Loucy (cell line): ENCODE data around the gene SOX13.
A peak's percentile ranks its signal among the peaks of the same experiment; 100 is the strongest.

ENCODE experiments used
- H2AFZ ChIP-seq: fragments of 200-600 bp; sonication (generic); 2 replicates; pipeline ENCODE4 v1.6.0; 2016; ENCODE audit warnings: antibody characterized with exemption, mild to moderate bottlenecking, low read length, moderate library complexity
- H3F3A ChIP-seq: fragments of 200-600 bp; 2 replicates; pipeline ENCODE4 v1.6.0; 2016; ENCODE audit warnings: antibody characterized with exemption, low read depth, mild to moderate bottlenecking
- H3K27me3 ChIP-seq: fragments of 200-600 bp; sonication (generic); 2 replicates; pipeline ENCODE4 v1.6.1; 2014; ENCODE audit warnings: low read length, mild to moderate bottlenecking; ENCODE audit not compliant: insufficient read depth, poor library complexity, severe bottlenecking
- H3K36me3 ChIP-seq: fragments of 200-600 bp; sonication (generic); 2 replicates; pipeline ENCODE4 v1.6.1; 2016; ENCODE audit warnings: low read length; ENCODE audit not compliant: insufficient read depth
- H3K4me1 ChIP-seq: fragments of 200-600 bp; sonication (generic); 2 replicates; pipeline ENCODE4 v1.5.1; 2014; ENCODE audit warnings: low read length, mild to moderate bottlenecking; ENCODE audit not compliant: insufficient read depth, poor library complexity, severe bottlenecking
- H3K4me2 ChIP-seq: fragments of 200-600 bp; sonication (generic); 2 replicates; pipeline ENCODE4 v1.6.0; 2014; ENCODE audit warnings: antibody characterized with exemption, low read length, low read depth, mild to moderate bottlenecking; ENCODE audit not compliant: poor library complexity, severe bottlenecking
- H3K4me3 ChIP-seq: fragments of 200-600 bp; sonication (generic); 2 replicates; pipeline ENCODE4 v1.5.1; 2014; ENCODE audit warnings: low read length, mild to moderate bottlenecking, mixed read lengths; ENCODE audit not compliant: poor library complexity, severe bottlenecking
- H3K79me2 ChIP-seq: fragments of 200-600 bp; sonication (generic); 2 replicates; pipeline ENCODE4 v1.6.1; 2014; ENCODE audit warnings: low read length; ENCODE audit not compliant: insufficient read depth
- H3K9ac ChIP-seq: fragments of 200-600 bp; sonication (generic); 2 replicates; pipeline ENCODE4 v1.6.0; 2014; ENCODE audit warnings: mild to moderate bottlenecking, low read depth, low read length, moderate library complexity; ENCODE audit not compliant: poor library complexity, severe bottlenecking
- H3K9me2 ChIP-seq: fragments of 200-600 bp; sonication (generic); replicated peaks from 2 replicates; pipeline ENCODE4 v1.6.1; 2016; ENCODE audit warnings: low read depth, low read length, mixed read lengths
- H3K9me3 ChIP-seq: fragments of 200-600 bp; sonication (generic); 2 replicates; pipeline ENCODE4 v1.6.1; 2014; ENCODE audit warnings: mild to moderate bottlenecking, antibody characterized with exemption, low read length, low read depth; ENCODE audit not compliant: insufficient read depth
- H4K20me1 ChIP-seq: fragments of 200-600 bp; sonication (generic); 2 replicates; pipeline ENCODE4 v1.6.0; 2014; ENCODE audit warnings: antibody characterized with exemption, low read length, mild to moderate bottlenecking; ENCODE audit not compliant: insufficient read depth, poor library complexity, severe bottlenecking
- CTCF ChIP-seq: fragments of 200-600 bp; sonication (generic); conservative IDR thresholded peaks from 2 replicates; pipeline ENCODE4 v1.5.1; 2014; ENCODE audit warnings: mild to moderate bottlenecking, antibody characterized with exemption, low read length
- EZH2phosphoT487 ChIP-seq: fragments of 200-600 bp; IDR thresholded peaks from 2 replicates; pipeline ENCODE4 v1.6.1; 2018; ENCODE audit warnings: antibody characterized with exemption, mild to moderate bottlenecking, moderate library complexity, borderline replicate concordance

The SOX13 gene

GRCh38 chr1:204107892-204108291 is 35.0 kb downstream of the SOX13 start:
- peaks cover 27% of the 10 kb centered on the region for H3K79me2 ChIP-seq
- H3K4me1 ChIP-seq, result peaks cover 59% of the 10 kb centered on the region
- H3F3A ChIP-seq, result peaks cover 24% of the 10 kb centered on the region
- no peaks in the 10 kb centered on the region for H4K20me1 ChIP-seq
- H3K4me2 ChIP-seq, result peak overlapping the region; percentile 78
- TF ChIP-seq EZH2phosphoT487 (no peak), CTCF (no peak)
- H3K36me3 ChIP-seq, result no peaks in the 10 kb centered on the region
- H3K9me3 ChIP-seq, result no peaks in the 10 kb centered on the region
- H2AFZ ChIP-seq, result no peak overlapping the region
- no peaks in the 10 kb centered on the region for H3K9me2 ChIP-seq
- H3K4me3 ChIP-seq, result no peak overlapping the region
- no peaks in the 10 kb centered on the region for H3K27me3 ChIP-seq
- H3K9ac ChIP-seq, result no peak overlapping the region

DNA sequence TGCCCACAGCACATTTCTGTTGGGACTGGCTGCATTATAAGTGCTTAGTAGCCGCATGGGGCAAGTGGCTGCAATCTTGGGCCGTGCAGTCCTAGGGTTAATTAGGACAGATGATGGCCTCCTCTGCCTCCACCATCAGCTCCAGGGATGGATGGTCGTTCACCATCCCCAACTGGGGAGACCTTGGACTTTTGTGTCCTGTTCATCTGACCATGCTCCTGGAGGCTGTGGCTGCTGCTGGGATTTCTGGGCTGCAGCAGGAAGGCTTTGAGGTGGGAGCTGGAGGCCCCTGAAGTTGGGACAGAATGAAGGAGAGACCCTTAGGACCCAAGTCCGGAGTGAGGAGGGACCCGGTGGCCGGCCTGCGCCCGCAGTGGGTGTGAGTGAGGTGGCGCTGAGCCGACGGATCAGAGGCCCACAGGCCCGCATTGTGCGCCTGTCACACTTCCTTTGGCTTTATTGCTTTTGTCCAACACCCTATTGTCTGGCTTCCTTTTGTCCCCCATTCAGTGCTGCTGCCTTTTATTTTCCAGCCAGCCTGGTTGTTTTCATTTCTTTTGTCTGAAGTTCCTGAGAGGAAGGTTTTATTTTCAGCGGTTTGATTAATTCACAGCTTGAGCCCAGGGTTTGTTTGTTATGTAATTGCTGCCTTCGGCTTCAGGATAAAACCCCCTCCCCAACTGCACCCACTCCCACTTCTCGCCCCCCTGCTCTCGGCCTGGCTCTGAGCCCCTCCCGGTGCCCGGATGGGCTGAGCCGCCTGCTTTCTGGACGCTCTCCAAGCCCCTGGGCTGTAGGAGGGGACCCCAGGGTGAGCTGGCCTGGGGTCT is 35.6 kb downstream of the SOX13 start:
- H3K4me1 ChIP-seq, result peaks cover 53% of the 10 kb centered on the region
- peak overlapping the region; percentile 51 for H3K9ac ChIP-seq
- no peaks in the 10 kb centered on the region for H3K9me2 ChIP-seq
- H4K20me1 ChIP-seq, result no peaks in the 10 kb centered on the region
- peaks cover 27% of the 10 kb centered on the region for H3K79me2 ChIP-seq
- no peak for TF ChIP-seq CTCF
- no peak for TF ChIP-seq EZH2phosphoT487
- peaks cover 18% of the 10 kb centered on the region for H3F3A ChIP-seq
- H3K4me2 ChIP-seq, result peak overlapping the region; percentile 7
- no peaks in the 10 kb centered on the region for H3K36me3 ChIP-seq
- H3K9me3 ChIP-seq, result no peaks in the 10 kb centered on the region
- no peaks in the 10 kb centered on the region for H3K27me3 ChIP-seq
- no peak overlapping the region for H2AFZ ChIP-seq
- H3K4me3 ChIP-seq, result no peak overlapping the region

GRCh38 chr1:204110894-204111633 is 38.1 kb downstream of the SOX13 start:
- Histone ChIP-seq H4K20me1 (no peaks in the 10 kb centered on the region), H3K4me1 (peaks cover 30% of the 10 kb centered on the region), H3K27me3 (no peaks in the 10 kb centered on the region), H3K4me2 (no peak overlapping the region), H3K4me3 (no peak overlapping the region), H3F3A (peaks cover 2% of the 10 kb centered on the region; the same call in 1 of the 2 replicates), H3K9me2 (no peaks in the 10 kb centered on the region), H2AFZ (no peak overlapping the region), H3K9me3 (no peaks in the 10 kb centered on the region), H3K79me2 (peaks cover 21% of the 10 kb centered on the region), H3K9ac (no peak overlapping the region), H3K36me3 (no peaks in the 10 kb centered on the region)
- no peak for TF ChIP-seq EZH2phosphoT487
